HL-60/S4 (cell line): ENCODE results near the gene ADAMTS17.

Source experiments
- in situ Hi-C: fragments of 300-500 bp; cut with MboI; formaldehyde crosslinking; loops from 2 replicates; pipeline ENCODE4 v1.14.3; 2022; ENCODE audit warnings: low sequenced_read_pairs

ADAMTS17 gene

DNA sequence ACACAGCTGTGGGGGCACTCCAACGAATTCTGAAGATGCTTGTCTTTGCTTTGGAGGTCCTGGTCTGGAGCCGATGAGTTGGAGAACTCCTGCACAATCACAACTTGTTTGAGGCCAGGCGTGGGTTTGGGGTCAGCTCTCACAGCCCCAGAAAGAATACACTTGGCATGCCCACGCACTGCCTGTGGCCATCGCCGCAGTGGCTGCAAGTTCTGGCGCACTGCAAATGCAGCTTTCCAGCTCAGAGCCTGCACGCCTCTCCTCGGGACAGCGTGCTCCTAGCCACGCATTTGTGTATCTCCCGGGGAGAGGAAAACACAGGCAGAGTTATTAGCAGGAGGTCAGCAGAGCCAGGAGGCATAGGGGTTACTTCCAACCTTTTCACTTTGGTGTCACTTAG lies 282.7 kb downstream of the ADAMTS17 start:
- in situ Hi-C loops, result no loop called here

DNA sequence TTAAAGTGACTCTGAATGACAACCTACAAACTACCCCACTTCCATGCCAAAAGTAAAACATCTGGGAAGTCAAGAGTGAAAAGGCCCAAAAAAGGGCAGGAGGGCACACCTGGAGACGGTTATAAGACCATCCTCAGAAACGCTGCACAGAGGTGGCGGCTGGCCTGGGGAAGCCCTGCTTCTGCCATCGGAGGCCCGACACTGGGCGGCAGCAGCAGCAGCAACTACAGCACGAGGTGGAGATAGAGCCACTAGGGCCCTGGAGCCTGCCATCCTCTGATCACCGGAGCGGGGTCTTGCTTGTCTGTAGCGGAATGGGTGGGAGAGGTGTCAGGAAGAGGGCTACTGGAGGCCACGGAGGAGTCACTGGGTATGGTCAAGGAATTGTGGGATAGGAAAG lies 283.3 kb downstream of the ADAMTS17 start:
- in situ Hi-C loops, result no loop called here

DNA sequence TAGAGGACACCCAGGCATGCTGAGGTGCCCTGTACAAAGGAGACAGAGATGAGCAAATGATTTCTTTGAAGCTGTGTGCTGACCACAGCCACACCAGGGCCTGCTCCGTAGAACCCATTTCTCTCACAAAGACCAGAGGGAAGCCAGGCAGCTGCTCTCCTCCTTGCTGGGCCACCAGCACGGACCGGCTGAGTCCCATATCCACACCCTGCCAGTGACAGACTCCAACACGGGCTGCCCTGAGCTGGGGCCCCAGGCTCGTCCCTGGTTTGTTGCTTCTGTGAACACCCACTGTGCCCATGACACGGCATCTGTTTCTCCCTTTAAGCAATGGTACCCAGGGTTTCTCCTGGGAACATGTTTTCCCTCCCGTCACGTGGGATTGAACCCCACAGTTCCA lies 284.5 kb downstream of the ADAMTS17 start:
- in situ Hi-C loops, result no loop called here

DNA sequence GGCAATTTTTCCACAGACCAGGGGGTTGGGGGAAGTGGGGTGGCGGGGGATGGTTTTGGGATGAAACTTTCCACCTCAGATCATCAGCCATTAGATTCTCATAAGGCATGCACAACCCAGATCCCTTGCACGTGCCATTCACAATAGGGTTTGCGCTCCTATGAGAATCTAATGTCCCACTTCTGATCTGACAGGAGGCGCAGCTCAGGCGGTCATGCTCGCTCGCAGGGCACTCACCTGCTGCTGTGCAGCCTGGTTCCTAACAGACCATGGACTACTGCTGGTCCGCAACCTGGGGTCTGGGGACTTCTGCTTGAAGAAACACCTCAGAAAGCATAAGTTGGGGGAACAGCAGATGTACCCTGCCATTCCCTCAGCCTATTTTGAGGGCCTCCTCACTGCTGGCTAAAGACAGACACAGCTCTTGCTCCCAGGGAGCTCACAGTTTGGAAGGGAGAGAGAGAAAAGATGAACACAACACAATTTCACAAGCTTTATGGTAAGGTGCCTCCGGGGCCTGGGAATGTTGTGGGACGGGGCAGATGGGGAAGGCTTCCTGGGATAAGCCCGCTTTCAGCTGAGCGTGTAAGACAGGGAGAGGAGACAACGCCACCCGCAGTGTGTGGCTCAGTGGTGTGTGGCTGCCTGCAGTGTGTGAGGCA lies 285.2 kb downstream of the ADAMTS17 start:
- in situ Hi-C loops, result no loop called here

DNA sequence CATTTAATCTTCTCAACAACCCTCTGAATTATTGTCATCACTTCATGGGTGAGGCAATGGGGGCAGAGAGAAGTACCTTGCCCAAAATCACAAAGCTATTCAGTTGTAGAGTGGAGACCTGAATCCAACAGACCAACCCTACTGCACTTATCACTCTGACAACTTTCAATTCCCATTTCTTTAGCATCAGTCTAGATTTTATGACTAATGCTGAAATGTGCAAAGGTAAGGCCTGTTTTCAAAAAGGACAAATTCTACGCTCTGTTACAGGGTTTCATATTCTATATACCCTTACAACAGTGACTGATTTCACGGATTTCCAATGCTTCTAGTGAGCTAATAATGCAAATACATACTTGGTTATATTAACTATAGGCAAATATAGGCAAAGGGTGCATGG lies 286.0 kb downstream of the ADAMTS17 start:
- in situ Hi-C loops, result no loop called here

DNA sequence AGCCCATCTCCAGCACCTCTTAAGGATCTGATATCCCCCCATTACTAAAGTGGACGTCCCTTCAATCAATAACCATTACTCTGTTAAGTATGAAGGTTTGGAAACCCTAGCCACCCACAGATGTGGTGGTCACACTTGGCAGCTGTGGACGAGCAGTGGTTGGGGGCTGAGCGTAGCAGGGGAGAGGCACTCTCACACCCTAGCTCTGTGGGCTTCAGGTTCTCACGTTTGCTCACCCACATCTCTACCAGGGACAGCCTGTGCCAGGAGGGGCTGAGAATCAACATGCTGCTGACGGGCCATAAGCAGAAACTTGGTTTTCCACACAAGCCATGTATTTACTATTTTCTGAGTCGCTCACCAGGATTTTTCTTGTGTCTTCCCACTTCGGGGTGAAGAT lies 287.2 kb downstream of the ADAMTS17 start:
- in situ Hi-C loops, result no loop called here

DNA sequence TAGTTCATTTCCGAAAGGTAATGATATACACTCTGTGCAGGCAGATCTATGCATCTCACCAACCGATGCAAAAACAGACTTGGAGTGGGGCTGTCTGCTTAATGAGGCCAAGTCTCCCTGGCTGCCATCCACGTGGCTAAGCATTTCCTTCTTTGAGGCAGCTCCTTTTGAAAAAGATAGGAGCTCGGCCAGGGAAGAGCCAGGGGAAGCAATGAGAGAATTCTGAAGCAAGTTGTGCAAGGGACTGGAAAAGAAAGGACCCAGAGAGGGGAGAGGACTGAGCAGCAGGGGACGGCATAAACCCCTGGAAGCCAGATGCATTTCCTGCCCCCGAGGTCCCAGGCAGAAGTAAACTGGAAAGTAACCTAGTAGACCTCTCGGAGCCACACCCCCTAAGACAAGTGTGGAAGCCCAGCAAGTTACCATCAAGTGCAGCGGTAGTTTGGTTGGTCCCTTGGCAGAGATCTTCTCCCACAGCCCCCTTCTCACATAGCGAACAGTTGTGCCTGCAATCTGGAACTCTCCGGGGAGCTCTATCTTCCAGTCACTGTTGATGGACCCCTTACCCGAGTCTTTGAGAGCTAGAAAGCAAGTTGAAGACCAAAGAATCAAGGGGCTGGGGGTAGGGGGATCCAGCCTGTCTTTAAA lies 288.2 kb downstream of the ADAMTS17 start:
- in situ Hi-C loops, result no loop called here

DNA sequence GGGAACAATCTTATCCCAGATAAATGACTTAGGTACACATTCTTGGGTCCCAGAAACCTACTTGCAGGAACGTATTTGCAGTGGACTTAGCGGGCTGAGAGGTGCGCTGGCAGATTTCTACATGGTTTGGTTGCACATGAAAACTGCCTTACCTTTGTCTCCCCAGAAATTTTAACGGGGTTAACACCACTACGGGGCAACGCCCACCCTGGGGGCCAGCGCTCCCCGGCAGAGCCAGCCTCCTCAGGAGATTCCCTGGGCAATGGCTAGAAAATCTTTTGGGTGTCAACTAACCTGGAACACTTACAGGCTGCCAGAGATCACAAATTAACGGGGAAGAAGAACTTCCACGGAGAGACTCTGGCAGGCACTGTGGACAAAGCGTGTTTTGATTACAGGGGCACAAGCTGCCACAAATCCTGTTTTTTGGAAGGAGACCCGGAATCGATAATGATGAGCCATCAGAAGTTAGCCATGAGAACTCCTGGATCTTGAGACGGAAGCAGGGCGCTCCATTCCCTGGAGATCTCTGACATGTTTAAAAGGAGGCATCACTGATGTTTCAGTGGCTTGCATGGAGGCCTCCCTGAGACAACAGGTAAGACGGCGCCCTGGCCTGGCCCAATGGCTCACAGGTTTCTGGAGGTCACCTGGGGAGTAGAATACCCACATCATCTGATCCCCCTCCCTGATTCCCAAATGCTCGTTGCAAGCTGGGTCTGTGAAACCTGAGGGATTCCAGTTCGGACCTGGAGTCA lies 288.9 kb downstream of the ADAMTS17 start:
- in situ Hi-C loops, result no loop called here

DNA sequence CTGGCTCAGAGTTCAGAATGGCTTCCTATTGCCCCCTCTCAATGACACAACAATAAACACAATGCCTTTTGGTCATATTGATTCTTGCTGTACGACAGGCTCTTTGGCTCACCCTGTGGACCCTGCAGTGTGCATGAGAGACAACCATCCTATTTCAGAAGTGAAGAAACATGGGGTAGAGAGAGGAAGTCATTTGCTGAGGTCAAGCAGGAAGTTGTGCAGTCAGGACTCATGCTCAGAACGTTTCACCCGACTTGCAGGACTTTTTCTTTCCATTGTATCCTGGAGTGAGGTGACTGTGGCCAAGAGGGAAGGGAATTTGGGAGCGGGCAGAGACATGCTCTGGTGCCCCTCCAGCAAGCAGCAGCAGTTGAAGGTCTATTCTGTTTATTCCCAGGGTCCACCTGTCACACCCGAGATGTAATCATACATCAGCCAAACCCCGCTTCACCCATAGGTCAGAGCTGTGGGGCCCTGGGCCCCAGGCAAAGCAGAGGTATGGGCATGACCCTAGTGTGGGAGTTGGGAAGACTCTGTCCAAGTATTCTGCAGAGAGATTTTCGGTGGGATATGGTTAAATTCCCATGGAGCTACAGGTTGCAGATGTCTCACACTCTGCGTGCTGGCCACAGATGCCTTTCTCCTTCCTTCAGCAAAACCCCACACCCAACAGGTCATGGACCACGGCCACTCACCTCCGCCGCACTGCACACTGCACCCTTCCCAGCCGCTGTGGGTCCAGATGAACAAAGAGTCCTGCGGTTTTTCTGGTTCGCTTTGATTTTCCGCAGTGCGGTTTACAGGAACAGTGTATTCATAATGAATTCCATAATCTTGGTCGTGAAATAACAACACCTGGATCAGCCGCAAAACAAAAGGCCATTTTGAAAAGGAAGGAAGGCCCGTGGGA lies 290.6 kb downstream of the ADAMTS17 start:
- in situ Hi-C loops, result no loop called here

DNA sequence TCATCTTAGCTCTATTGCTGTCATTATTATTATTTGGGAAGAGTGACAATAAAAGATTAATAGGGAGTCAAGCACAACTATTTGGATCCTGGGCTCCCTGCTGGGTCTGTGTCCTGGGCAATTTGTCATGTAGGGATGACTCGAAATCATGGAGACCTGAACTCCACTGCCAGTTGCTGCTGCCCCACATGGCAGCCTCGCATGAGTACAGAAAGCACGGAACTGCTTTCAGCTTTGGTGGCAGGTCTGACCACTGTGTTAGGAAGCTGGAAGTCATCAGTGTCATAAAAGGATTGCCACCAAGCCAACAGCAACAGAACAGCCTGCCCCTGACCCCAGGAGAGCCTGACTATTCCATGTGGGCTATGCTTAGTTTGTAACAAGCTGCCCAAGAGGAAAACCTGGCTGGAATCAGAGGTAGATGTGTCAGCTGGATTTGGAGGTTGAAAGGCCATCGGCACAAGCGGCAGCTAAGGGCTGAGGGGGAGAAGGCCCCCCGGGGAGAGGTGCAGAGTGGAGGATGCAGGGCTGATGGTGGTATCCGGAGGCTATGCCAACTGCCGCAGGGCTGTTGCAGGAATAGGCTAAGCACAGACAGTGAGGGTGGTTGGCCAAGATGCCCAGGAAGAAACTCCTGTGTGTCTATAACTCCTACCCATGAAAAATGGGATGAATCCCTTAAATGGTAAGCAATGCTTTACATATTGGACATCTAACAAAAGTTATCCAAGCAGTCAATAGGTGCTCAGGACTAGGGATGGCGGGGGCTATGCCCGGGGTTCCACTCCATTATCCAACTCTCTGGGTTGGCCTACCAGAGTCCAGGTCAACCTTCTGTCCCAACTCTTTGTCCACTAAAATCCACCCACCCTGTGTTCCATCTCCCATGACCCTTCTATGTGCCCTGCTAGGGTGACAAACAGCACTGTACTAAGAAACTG lies 291.6 kb downstream of the ADAMTS17 start:
- in situ Hi-C loops, result no loop called here

DNA sequence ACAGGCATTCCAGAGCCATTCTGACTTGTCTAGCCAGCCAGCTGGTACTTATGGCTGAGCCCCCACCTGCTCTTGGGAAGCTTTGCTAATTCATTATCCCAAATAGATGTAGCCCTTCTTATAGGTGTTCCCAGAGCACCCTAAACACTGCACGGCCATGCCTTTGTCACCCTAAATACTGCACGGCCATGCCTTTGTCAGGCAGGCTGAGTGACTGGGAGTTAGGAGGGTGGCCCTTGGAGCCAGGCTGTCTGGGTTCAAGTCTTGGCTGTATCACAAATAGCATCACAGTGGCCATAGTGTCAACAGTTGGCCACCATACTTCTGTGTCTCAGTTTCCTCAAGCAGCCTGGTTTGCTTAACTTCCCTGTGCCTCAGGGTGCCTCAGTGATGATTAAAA lies 292.3 kb downstream of the ADAMTS17 start:
- in situ Hi-C loops, result no loop called here

DNA sequence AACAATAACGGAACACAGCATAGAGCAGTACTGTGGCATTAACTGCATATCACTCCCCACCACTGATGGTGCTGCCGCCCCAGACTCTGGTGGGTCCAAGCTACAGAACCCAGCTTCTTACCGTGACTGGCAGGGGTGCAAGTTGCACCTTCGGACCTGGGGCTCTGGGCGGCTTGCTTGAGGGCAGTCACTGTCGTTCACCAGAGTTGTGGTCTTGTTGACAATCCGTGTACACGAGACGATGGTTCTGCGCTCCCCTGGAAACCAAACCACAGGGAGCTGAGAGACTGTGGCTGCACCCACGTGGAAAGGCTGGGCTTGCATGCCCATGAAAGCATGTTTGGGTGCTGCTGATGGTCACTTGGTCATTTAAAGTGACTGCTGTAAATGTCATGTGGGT lies 293.0 kb downstream of the ADAMTS17 start:
- in situ Hi-C loops, result no loop called here

DNA sequence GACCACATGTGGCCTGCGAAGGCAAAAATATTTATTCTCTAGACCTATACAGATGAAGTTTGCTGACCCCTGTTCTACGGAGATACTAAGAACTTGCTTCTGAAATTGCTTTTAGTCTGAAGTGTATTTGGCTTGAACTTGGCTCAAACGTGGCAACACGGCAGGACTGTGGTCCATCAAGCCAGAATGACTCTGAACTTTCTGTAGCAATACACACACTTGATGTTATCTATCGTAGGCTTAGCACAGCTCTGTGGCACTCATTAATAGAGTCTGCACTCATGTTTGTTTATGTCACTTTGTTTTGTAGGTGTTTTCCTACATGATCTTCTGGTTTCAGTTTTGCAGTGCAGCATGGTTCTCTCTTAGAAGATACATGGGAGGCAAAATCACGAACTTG lies 298.1 kb downstream of the ADAMTS17 start:
- in situ Hi-C loops, result no loop called here

DNA sequence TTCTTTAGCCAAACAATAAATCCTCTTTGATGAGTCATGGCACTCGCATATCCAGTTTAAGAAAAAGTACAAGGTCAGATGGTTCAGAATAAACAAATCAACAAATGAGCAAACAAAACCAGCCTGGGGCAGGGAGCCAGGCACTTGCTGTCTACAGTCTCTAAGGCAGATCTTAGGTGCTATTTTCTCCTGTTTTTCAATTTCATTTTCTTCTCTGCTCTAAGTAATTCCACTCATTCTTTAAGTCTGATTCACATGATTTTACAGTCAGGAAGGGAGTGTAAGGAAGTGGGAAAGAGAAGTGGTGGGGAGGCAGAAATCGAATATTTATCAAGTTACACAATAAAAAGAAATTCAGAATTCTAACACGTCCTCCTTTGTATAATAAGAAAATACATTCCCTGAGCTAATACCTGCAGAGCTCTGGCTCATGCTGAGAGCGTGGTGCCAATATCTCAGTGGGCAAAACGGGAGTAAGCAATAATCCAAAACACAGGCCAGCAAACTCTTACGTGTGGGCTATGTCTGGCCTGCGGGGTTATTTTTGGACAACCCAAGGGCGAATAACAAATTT lies 298.6 kb downstream of the ADAMTS17 start:
- in situ Hi-C loops, result no loop called here

DNA sequence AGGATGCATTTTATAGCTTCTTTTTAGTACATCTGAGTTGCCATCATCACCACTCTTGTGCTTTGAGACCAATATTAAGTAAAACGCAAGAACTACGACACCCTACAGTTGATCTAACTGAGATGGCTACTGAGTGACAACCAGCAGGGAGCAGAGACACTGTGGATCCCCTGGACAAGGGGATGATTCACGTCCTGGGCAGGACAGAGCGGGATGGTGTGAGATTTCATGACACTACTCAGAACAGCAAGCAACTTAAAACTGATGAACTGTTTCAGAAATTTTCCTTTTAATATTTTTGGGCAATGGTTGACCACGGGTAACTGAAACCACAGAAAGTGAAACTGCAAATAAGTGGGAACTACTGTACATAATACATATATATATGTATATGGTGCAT lies 299.2 kb downstream of the ADAMTS17 start:
- in situ Hi-C loops, result no loop called here

DNA sequence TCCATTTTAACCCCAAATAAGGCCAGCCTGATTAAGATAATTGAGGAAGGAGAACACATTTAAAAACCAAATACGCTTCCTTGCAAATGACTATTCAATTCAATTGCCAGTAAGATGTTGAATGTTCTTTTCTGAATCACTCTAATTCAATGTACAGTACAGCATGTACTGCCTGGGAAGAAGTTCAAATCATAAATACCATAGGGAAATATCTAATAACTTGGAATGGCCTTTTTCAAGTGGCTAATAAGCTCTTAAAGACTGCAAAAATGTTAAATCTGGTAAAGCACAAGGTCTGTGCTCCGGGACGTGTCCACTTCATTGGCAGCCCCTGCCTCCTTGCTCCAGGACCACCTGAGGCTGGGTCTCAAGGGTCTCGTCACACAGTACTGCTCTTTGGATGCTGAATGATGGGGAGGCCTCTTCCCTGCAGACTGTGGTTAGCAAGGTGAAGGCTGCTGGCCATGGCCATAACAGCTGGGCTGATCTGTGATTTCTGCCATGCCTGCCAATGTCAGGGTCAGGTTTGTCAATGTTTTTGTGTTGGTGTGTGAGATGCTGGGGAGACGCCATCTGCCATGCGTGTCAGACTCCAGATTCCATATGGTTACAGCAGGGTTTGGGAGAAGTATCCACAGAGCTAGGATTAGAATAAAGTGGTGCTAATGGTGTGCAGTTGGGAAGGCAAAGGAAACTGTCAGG lies 300.5 kb downstream of the ADAMTS17 start:
- in situ Hi-C loops, result no loop called here

DNA sequence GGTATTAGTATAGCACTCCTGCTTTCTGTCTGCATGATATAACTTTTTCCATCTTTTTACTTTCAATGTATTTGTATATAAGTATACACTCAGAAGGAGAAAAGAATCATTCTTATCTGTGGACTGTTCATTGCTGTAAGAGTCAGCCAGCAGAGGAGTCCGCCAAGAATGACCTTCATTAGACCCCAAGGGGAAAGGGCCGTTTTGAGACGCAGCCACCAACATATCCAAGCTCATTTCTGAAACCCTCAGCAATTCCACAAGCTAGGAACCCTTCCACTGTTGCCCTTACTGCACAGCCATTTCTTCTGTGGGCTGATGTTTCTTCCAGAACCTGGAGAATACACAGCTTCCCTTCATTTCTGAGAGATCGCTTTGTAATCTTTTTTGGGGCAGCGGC lies 301.8 kb downstream of the ADAMTS17 start:
- in situ Hi-C loops, result no loop called here

DNA sequence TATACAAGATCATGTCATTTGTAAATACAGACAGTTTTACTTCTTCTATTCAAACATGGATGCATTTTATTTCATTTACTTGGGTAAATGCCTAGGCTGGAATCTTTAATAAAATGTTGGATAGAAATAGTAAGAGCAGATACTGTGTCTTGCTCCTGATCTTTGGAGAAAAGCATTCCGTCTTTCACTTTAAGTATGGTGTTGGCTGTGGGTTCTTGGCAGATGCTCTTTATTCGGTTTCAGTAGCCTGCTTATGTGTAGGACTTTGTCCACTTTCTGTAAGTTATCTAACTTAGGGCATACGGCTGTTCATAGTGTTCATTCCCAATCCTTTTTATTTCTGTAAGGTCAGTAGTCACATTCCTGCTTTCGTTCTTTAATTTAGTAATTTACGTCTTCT lies 303.0 kb downstream of the ADAMTS17 start:
- in situ Hi-C loops, result no loop called here

DNA sequence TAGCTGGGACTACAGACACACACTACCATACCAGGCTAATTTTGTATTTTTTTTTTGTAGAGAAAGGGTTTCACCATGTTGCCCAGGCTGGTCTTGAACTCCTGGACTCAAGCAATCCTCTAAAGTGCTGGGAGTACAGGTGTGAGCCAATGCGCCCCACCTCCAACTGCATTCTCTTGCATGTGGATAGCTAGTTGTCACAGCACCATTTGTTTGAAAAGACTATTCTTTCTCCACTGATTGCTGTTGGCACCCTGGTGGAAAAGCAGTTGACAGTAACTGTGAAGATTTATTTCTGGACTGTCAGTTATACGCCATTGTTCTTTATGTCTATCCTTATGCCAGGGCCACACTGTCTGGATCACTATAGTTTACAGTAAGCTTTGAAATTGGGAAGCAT lies 303.9 kb downstream of the ADAMTS17 start:
- in situ Hi-C loops, result no loop called here
